ENCODE measurements around the gene CDX2.

Gene CDX2

GRCh38 chr13:27956576-27957300 lies 12.4 kb downstream of the CDX2 start:
- no peaks in the 10 kb centered on the region for H3K36me3 ChIP-seq (replicated peaks; ENCODE audit: low read depth, low read length)
- peaks cover 4% of the 10 kb centered on the region; the same call in 1 of the 2 replicates for H3K4me1 ChIP-seq (ENCODE audit: low read length)
- no peak overlapping the region for H3K4me2 ChIP-seq (ENCODE audit: low read length)
- no peak overlapping the region for H3K27ac ChIP-seq (ENCODE audit: low read length)
- H3K79me2 ChIP-seq (ENCODE audit: low read length) = no peaks in the 10 kb centered on the region
- H3K9ac ChIP-seq (ENCODE audit: low read length) = no peak overlapping the region
- H2AFZ ChIP-seq (ENCODE audit: low read depth, low read length) = no peak overlapping the region
- no peaks in the 10 kb centered on the region for H4K20me1 ChIP-seq (ENCODE audit: insufficient read depth, low read length)
- H3K27me3 ChIP-seq (ENCODE audit: low read depth, low read length) = no peaks in the 10 kb centered on the region
- no peaks in the 10 kb centered on the region for H3K9me3 ChIP-seq (ENCODE audit: insufficient read depth, low read length)
- no peak for TF ChIP-seq EZH2phosphoT487 (IDR thresholded peaks at IDR 0.05; ENCODE audit: low read depth)
- no peak for TF ChIP-seq CTCF (IDR thresholded peaks at IDR 0.05; ENCODE audit: low read depth, low read length)
- no peak overlapping the region for H3K4me3 ChIP-seq (ENCODE audit: low read length)

- H3K27ac ChIP-seq (ENCODE audit: low read length) = no peak overlapping the region
Observed at GRCh38 chr13:27955014-27955591, 14.0 kb downstream of the CDX2 start.

GRCh38 chr13:27954406-27954851 lies 14.7 kb downstream of the CDX2 start:
- no peak overlapping the region for H3K4me3 ChIP-seq (ENCODE audit: low read length)
- no peak overlapping the region for H3K9ac ChIP-seq (ENCODE audit: low read length)
- no peaks in the 10 kb centered on the region for H3K79me2 ChIP-seq (ENCODE audit: low read length)
- H4K20me1 ChIP-seq (ENCODE audit: insufficient read depth, low read length) = no peaks in the 10 kb centered on the region
- TF ChIP-seq CTCF (IDR thresholded peaks at IDR 0.05; ENCODE audit: low read depth, low read length) (no peak), EZH2phosphoT487 (IDR thresholded peaks at IDR 0.05; ENCODE audit: low read depth) (no peak)
- peak overlapping the region; percentile 75; the same call in 1 of the 2 replicates for H3K4me2 ChIP-seq (ENCODE audit: low read length)
- H3K4me1 ChIP-seq (ENCODE audit: low read length) = peaks cover 4% of the 10 kb centered on the region; the same call in 1 of the 2 replicates
- no peaks in the 10 kb centered on the region for H3K36me3 ChIP-seq (replicated peaks; ENCODE audit: low read depth, low read length)
- H2AFZ ChIP-seq (ENCODE audit: low read depth, low read length) = no peak overlapping the region
- no peak overlapping the region for H3K27ac ChIP-seq (ENCODE audit: low read length)
- H3K9me3 ChIP-seq (ENCODE audit: insufficient read depth, low read length) = no peaks in the 10 kb centered on the region
- no peaks in the 10 kb centered on the region for H3K27me3 ChIP-seq (ENCODE audit: low read depth, low read length)

More at GRCh38 chr13:27955014-27955591, 14.0 kb downstream of the CDX2 start:
- Histone ChIP-seq H3K9ac (ENCODE audit: low read length) (no peak overlapping the region), H3K9me3 (ENCODE audit: insufficient read depth, low read length) (no peaks in the 10 kb centered on the region), H3K4me2 (ENCODE audit: low read length) (no peak overlapping the region), H4K20me1 (ENCODE audit: insufficient read depth, low read length) (no peaks in the 10 kb centered on the region), H3K4me1 (ENCODE audit: low read length) (peaks cover 4% of the 10 kb centered on the region; the same call in 1 of the 2 replicates), H3K36me3 (replicated peaks; ENCODE audit: low read depth, low read length) (no peaks in the 10 kb centered on the region), H2AFZ (ENCODE audit: low read depth, low read length) (no peak overlapping the region), H3K4me3 (ENCODE audit: low read length) (no peak overlapping the region), H3K79me2 (ENCODE audit: low read length) (no peaks in the 10 kb centered on the region), H3K27me3 (ENCODE audit: low read depth, low read length) (no peaks in the 10 kb centered on the region)
- TF ChIP-seq EZH2phosphoT487 (IDR thresholded peaks at IDR 0.05; ENCODE audit: low read depth) = no peak
- no peak for TF ChIP-seq CTCF (IDR thresholded peaks at IDR 0.05; ENCODE audit: low read depth, low read length)

- Histone ChIP-seq H3K4me2 (ENCODE audit: low read length) (peak overlapping the region; percentile 75), H2AFZ (ENCODE audit: low read depth, low read length) (peak overlapping the region; percentile 91), H4K20me1 (ENCODE audit: insufficient read depth, low read length) (no peaks in the 10 kb centered on the region), H3K36me3 (replicated peaks; ENCODE audit: low read depth, low read length) (no peaks in the 10 kb centered on the region), H3K79me2 (ENCODE audit: low read length) (no peaks in the 10 kb centered on the region), H3K9me3 (ENCODE audit: insufficient read depth, low read length) (no peaks in the 10 kb centered on the region), H3K4me1 (ENCODE audit: low read length) (peaks cover 4% of the 10 kb centered on the region; the same call in 1 of the 2 replicates), H3K27me3 (ENCODE audit: low read depth, low read length) (no peaks in the 10 kb centered on the region), H3K9ac (ENCODE audit: low read length) (peak overlapping the region; percentile 71), H3K27ac (ENCODE audit: low read length) (peak overlapping the region; percentile 20; the same call in 1 of the 2 replicates), H3K4me3 (ENCODE audit: low read length) (peak overlapping the region; percentile 76)
- TF ChIP-seq EZH2phosphoT487 (IDR thresholded peaks at IDR 0.05; ENCODE audit: low read depth) = no peak
- peak; percentile 58 for TF ChIP-seq CTCF (IDR thresholded peaks at IDR 0.05; ENCODE audit: low read depth, low read length)
Observed at GRCh38 chr13:27953676-27954405, 15.3 kb downstream of the CDX2 start.

Data from OCI-LY3 (cell line).